Renal pelvis (tissue), 4 donors: ENCODE data around the gene BTBD7. TPM values are rescaled to one million over a fixed set of nuclear protein-coding genes. Genes with fewer than 3 reads are reported as not detected.

Source experiments
- DNase-seq: peaks from one replicate; pipeline ENCODE4 v3.0.0-alpha.2; 2013
- polyA plus RNA-seq, 3 donors: library from polyadenylated mRNA; unstranded; fragments of 120-200 nt; gene quantifications; one replicate each; pipeline ENCODE4 v1.2.1, GENCODE V29; 2013; ENCODE audit not compliant: insufficient read length in 3 of 3

Gene BTBD7
- polyA plus RNA-seq, 3 donors, result 42.2 to 58.5 (median 55.3) TPM

- DNase-seq, result peak; percentile 98
Observed at GRCh38 chr14:93206793-93207467, 125.9 kb downstream of the BTBD7 start, which contains the start of the genes GON7 and UBR7. Gene GON7, minus strand, starts transcription at chr14:93207065. Its CDS starts 28 bp downstream, at chr14:93207037. Gene UBR7, plus strand, starts transcription at chr14:93207256. Its CDS starts 36 bp downstream, at chr14:93207292.

GRCh38 chr14:93201155-93201704 is 131.6 kb downstream of the BTBD7 start:
- no peak for DNase-seq

GRCh38 chr14:93200553-93200952 is 132.3 kb downstream of the BTBD7 start:
- DNase-seq, result no peak

- no peak for DNase-seq
Observed at GRCh38 chr14:93199031-93199430, 133.8 kb downstream of the BTBD7 start.

DNA sequence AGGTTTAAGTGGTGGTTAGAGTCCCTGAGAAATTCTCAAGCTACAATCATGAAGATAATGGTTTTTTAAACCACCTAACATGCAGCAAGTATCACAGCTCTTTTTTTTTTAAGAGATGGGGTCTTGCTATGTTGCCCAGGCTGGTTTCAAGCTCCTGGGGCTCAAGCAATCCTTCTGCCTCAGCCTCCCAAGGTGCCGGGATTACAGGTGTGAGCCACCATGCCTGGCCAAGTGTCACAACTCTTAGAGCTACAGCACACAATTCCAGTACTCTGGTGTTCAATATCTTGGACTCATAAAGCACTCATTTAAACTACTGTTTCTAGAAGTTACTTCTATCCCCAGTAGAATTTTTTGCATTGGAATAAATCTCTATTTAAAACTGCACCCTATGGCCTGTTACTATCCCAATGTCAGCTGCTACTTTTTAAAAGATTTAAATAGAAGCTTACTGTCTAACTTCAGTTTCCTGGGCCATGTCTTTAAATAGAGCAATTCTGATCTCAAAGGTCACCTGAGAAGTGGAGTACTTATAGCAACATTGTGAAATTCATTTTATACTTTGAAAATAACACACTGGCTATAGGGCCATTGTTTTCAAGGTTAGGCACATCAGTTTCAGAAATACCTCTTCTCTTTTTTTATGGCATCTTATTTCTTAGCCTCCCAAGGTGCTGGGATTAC is 137.4 kb downstream of the BTBD7 start:
- no peak for DNase-seq

Other genes with a start within 250 kb of the BTBD7 start
- 10 to 100 TPM; 29.8 to 33.6 (median 33.2) TPM for gene ITPK1, start 217.1 kb downstream of the BTBD7 start, polyA plus RNA-seq
- gene MOAP1, start 148.1 kb downstream of the BTBD7 start, polyA plus RNA-seq, result 10 to 100 TPM; 39.6 to 44.7 (median 43.2) TPM
- gene LYSET, start 147.7 kb downstream of the BTBD7 start, polyA plus RNA-seq, result 10 to 100 TPM; 33.8 to 34.5 (median 34.4) TPM
- gene GON7, start 126.0 kb downstream of the BTBD7 start, polyA plus RNA-seq, result 10 to 100 TPM; 18.8 to 19.7 (median 19.5) TPM
- 10 to 100 TPM; 31.4 to 36.1 (median 35.3) TPM for gene UBR7, start 125.8 kb downstream of the BTBD7 start, polyA plus RNA-seq
- under 1 TPM; 0.43 to 0.78 (median 0.73) TPM for gene COX8C, start 14.1 kb upstream of the BTBD7 start, polyA plus RNA-seq
- 1 to 10 TPM in 2 of 3 donors, under 1 TPM in 1; 0.67 to 1.5 (median 1.5) TPM for gene UNC79, start 97.9 kb upstream of the BTBD7 start, polyA plus RNA-seq